Kidney tubule cell (primary cell): ENCODE data around the gene CHST5.
A peak's percentile ranks its signal among the peaks of the same experiment; 100 is the strongest.
"Not testable (repeated sequence)": the region's sequence is repeated elsewhere in the genome, so short reads cannot be mapped to it uniquely, and the experiment has no call there.

Experiments used
- DNase-seq: peaks from one replicate; pipeline ENCODE4 v3.0.0-alpha.2; 2018; ENCODE audit warnings: low spot score

CHST5 gene

GRCh38 chr16:75506107-75506506, 29.8 kb downstream of the CHST5 start:
- DNase-seq: no peak

GRCh38 chr16:75503801-75504200, 32.1 kb downstream of the CHST5 start:
- no peak for DNase-seq

- peak; percentile 66 for DNase-seq
Observed at GRCh38 chr16:75502916-75503605, 32.8 kb downstream of the CHST5 start.

GRCh38 chr16:75501820-75502219, 34.1 kb downstream of the CHST5 start:
- DNase-seq: not testable (repeated sequence)

DNA sequence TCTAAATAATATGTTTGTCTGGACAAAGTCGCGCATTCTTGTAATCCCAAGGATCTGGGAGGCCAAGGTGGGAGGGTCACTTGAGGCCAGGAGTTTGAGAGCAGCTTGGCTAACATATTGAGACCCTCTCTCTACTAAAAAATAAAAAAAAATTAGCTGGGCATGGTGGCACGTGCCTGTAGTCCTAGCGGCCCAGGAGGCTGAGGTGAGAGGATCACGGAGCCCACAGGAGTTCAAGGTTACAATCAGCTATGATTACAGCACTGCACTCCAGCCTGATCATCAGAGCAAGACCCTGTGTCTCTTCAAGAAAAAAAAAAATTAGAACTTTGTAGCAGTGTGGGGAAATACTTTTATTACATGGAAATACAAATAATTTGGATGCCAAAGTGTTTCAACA, 34.5 kb downstream of the CHST5 start:
- no peak for DNase-seq

GRCh38 chr16:75498605-75499322, 37.1 kb downstream of the CHST5 start:
- peak; percentile 71 for DNase-seq

- no peak for DNase-seq
Observed at GRCh38 chr16:75497558-75497957, 38.4 kb downstream of the CHST5 start.

GRCh38 chr16:75495076-75495674, 40.7 kb downstream of the CHST5 start, which contains the start of gene CHST6:
TSS of gene CHST6 (minus strand) at chr16:75495441. CDS start at chr16:75479828, 15,613 bp downstream.
- DNase-seq: no peak

DNA sequence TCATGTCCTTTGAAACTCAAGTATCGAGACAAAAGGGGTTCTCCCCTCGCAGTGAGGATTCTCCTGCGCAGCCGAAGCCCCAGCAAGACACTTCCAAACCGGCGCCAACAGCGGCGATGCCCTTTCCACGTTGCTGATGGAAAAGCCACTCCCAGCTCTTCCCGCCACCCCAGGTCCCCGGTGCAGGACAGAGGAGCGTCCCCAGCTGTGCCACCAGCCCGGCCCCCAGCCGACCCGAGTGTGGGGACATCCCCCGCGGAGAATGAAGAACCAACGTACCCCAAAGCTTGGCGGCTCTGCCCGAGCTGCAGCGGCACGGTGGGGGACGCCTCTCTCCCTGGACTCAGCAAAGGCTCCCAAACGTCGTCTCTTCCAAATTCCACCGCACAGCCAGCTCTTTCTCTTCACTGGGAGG, 41.2 kb downstream of the CHST5 start:
- no peak for DNase-seq

- no peak for DNase-seq
Observed at GRCh38 chr16:75494184-75494583, 41.7 kb downstream of the CHST5 start.

DNA sequence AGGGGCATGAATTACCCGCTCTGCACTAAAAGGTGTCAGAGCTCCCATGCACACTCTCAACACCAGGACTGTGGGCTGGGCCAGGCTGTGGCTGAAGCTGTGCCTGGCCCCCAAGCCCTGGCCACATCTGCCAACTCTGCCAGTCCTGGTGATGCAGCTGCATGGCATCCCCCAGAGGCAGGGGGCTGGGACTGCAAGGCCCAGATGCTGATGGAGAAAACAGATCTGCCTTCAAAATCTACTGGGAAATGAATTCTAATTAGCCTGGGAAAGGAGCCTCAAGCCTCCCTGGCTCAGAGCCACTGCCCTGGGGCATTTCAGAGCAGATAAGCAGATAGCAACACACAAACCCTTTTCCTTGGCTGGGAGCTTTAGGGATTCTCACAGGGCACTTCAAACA, 44.0 kb downstream of the CHST5 start:
- DNase-seq: peak; percentile 52

GRCh38 chr16:75488322-75488721, 47.6 kb downstream of the CHST5 start:
- no peak for DNase-seq

DNA sequence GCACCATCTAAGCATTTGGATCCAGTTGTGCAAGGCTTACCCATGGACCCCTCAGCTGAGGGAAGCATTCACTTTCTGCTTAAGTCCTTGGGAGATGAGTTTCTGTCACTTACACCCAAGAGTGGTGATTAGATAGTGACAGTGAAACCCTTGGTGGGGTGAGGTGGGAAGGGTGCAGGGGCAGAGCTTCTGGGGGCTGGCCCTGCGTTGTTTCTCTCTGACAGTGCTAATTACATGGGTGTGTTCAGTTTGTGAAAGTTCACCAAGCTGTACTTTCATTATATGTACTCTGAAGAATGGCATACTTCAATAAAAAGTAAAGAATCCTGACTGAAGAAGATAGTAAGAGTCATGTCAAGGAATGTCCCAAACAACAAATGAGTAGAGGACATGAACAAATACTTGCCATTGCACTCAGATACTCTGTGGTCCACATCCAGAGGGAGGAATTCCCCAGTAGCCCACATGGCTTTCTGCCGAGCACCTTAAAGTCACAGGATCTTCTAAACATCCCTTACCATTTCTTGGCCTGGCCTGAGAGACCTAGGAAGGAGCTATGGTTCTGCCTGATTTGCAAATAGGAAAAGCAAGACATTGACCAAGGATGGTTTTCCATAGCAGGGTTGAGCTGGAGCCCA, 49.1 kb downstream of the CHST5 start:
- no peak for DNase-seq

DNA sequence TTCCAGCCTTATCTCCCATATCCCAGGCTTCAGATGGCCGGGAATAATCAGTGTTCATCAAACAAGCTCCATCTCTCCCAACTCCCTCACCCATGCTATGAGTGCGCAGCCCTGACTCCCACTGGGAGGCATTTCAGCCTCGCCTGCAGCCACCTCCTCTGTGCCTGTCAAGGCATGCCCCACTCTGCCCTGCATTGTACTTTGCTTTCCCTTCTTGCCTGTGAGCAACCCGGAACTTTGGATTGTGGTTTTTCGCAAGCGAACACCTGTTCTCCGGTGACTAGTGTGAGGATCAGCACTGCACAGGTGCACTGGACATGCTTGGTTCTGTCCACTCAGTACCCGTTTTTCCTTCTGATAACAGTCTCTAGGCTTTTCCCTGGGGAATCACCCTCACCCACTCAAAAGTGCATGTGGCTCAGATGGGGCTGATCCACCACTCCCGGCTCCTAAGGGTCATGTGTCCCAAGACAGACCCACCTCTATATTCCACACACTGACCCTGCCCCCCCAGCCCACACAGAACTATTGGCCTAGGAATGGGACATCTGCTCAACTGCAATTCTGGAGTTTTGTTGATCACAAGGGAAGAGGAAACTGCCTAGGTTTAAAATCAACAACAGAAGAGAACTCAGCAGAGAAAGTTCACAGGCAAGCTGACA, 49.8 kb downstream of the CHST5 start:
- DNase-seq: no peak

GRCh38 chr16:75485230-75486013, 50.5 kb downstream of the CHST5 start:
- DNase-seq: no peak

GRCh38 chr16:75483222-75483621, 52.7 kb downstream of the CHST5 start:
- DNase-seq: peak; percentile 95

GRCh38 chr16:75482434-75483205, 53.3 kb downstream of the CHST5 start:
- DNase-seq: no peak

- no peak for DNase-seq
Observed at GRCh38 chr16:75481475-75481874, 54.4 kb downstream of the CHST5 start.

DNA sequence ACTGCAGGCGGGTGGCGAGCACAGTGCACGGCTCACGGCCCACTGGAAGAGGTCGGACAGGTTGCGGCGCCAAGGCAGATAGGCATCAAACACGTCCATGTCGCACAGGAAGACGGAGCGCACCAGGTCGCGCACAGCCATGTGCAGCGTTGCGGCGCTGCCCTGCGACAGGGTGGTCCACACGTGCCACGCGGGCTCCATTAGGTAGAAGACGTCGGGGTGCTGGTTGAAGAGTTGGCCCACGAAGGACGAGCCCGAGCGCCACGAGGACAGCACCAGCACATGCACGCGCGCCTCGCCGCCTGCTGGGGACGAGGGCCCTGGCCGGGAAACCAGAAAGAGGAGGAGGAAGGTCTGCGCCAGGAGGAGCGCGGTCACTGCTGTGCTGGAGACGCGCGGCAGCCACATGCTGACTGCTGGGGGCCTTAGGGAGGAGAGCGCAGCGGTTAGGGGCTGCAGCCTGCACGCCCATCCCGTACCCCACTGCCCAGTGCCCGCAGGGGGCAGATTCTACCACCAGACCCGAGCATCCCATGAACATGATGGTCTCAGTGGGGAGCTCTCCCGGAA, 56.4 kb downstream of the CHST5 start:
- DNase-seq: no peak
